Stimulated activated CD8-positive, alpha-beta memory T cell treated with anti-CD3 and anti-CD28 coated beads, Interleukin-4, amount 100 ng/mL, for 1 hour (primary cell): Measurements from ENCODE around the gene LIPC.

ENCODE experiments used
- DNase-seq, 2 donors: peaks; one replicate each; pipeline ENCODE4 v3.0.0-alpha.2; 2020; ENCODE audit warnings: low read depth in 2 of 2, low spot score in 1 of 2

The LIPC gene

DNA sequence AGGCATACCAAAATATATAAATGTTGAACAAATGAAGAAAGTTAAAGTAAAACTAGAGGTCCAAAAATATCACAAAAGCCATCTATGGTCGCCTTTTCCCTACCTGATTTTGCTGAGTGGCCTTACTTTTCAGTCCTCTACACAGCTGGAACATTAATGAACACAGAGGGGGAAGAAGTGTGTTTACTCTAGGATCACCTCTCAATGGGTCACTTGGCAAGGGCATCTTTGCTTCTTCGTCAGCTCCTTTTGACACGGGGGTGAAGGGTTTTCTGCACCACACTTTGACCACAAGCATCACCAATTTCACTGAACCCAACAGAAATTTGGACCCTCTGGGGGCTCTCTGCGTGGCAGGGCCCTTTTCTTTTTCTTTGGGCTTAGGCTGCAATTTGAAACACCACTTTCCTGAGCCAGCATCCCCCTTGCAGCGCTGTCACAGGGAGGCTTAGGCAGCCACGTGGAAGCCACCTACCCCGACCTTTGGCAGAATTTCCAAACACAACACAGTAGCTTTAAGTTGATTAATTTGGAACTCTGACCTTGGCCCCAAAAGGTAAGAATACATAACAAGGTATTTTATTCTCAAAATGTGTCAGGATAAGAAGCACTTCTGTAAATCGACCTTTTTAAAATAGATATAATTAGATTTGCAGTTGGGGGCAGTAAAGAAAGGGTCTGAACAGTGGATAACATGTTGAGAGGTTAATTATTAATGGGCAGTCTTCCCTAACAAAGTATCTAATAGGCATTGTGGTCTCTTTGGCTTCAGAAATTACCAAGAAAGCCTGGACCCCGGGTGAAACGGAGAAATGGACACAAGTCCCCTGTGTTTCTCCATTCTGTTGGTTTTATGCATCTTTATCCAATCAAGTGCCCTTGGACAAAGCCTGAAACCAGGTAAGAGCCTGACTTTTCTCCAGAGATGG, at the start of gene LIPC:
Gene LIPC, plus strand, starts transcription at position 771 of the 929 bp plus-strand sequence. Its CDS starts 42 bp downstream, at position 813.
- DNase-seq = no peak

GRCh38 chr15:58383876-58384275, 47.9 kb upstream of the LIPC start:
- DNase-seq = no peak

DNA sequence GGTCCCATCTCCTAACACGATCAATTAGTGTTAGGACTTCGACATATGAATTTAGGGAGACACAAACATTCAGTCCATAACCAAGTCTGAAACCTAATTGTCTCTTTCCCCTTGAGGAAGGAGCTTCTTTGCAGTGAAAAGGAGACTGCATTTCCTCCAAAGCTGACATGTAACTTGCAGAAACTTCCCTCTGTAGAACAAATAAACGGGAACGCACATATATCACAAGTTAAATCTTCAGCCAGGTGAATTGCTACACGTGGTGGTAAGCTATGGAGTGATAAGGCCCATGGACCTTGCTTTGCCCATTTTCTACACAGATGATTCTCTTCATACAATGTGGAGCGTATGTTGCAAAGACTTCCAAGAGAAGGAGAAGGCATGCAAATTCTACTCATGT, 47.1 kb upstream of the LIPC start:
- DNase-seq = no peak

GRCh38 chr15:58386081-58386480, 45.7 kb upstream of the LIPC start:
- no peak for DNase-seq

GRCh38 chr15:58386641-58387040, 45.1 kb upstream of the LIPC start:
- no peak for DNase-seq

DNA sequence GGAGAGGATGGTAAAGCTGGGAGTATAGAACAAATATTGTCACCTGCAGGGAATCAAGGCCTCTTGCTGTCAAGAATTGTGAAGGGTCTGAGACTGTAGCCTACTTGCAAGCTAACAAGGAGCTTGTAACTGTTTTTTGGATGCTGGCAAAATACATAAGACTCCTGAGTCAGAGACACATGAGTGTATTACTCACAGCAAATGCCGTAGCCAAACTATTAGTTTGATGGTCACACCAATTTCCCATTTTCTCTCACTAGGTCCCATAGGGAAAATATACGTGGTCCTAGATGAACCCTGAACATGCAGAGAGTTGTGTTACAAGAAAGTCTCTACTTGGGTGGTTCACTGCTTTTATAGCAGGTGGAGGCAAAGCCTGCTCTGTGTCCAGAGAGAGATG, 44.7 kb upstream of the LIPC start:
- no peak for DNase-seq

- no peak for DNase-seq
These were observed 43.6 kb upstream of the LIPC start for GRCh38 chr15:58388211-58388610.

GRCh38 chr15:58390118-58390517, 41.7 kb upstream of the LIPC start:
- no peak for DNase-seq

DNA sequence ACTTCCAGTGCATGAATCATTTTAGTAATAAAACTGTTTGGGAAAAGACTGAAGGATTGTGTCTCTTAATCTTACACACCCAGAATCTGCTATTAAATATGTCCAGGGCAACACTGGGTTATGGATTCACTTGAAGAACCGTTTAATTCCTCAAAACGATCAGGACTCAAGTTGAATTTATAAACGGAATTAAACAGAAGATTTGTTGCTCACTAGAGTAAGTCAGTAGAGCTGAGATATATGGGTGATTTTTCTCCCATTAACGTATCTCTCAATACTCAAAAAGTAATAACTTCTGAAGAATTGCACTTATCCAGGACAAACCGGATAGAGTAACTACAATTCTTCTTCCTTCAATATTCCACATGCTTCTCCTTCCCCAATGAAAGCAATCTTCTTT, 41.1 kb upstream of the LIPC start:
- no peak for DNase-seq

- no peak for DNase-seq
These were observed 40.7 kb upstream of the LIPC start for GRCh38 chr15:58391088-58391487.

- DNase-seq = no peak
These were observed 39.6 kb upstream of the LIPC start for GRCh38 chr15:58392141-58392540.

- DNase-seq = no peak
These were observed 39.1 kb upstream of the LIPC start for GRCh38 chr15:58392611-58393161.

- DNase-seq = no peak
These were observed 38.5 kb upstream of the LIPC start for GRCh38 chr15:58393241-58393662.

DNA sequence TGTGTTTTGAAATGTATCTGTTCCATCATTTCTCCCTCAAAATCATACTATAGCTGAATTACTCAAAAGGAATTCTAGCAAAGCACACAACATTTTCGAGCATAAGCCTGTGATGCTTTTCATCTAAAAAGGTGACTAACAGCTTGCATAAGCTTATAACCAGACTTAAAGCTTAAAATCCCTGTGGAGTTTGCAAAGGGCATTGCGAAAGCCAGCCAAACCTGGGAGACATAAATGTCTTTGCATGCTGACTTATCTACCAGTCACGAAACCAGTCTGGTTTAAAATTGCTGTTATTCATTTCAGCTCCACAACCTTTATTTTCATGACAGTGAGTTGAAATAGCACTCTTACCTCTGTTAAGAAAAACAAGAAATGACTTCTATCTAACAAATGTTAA, 35.6 kb upstream of the LIPC start:
- no peak for DNase-seq

GRCh38 chr15:58398071-58398470, 33.7 kb upstream of the LIPC start:
- no peak for DNase-seq

- DNase-seq = no peak
These were observed 33.1 kb upstream of the LIPC start for GRCh38 chr15:58398643-58399042.

- DNase-seq = no peak
These were observed 32.1 kb upstream of the LIPC start for GRCh38 chr15:58399739-58400138.

DNA sequence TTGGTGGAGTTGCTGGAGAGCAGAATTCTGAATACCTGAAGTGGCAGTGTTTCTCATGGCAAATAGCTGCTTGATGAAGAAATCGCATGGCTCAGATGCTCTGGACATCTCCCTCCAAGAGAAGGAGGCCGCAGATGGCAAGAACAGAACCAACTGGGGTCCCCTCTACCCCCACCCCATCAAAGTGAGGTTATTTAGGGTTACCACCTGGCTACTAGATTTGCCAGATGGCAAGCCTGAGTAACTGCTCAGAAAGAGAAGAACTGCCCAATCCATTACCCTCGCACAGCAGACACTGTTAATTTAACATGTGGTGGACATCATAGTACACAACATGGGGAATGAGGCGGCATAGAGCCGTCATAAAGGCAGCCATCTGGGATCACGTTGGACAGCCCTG, 30.5 kb upstream of the LIPC start:
- no peak for DNase-seq

DNA sequence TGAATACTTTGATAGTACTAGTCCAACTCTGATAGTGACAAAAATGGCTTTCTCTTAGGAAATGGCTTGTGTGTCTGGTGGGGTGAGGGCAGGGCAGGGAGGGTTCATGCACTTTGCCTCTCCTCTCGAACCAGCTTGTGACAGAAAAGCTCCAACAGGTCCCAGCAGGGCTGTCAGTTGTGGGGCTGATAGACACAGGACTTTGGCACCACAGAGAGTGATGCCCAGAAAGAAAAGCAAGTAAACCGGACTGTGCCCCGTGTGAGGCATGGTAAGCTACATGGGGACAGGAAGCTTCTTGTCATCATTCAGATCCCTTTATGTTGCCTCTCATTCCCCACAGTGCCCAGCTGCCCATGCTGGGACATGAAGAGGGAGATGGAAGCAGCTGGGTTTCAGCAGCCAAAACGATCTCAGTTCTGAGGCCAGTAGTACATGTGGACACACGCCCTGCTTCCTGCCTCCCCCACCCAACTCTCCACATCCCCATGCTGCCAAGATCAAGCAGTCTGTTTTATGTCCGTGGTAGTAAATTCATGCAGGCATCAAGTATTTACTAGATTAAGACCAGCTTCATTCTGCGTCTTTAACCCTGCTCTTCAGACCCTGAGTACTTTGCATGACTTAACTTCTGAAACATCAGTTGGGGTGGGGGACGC, 29.7 kb upstream of the LIPC start:
- DNase-seq = no peak

- DNase-seq = no peak
These were observed 28.2 kb upstream of the LIPC start for GRCh38 chr15:58403581-58403980.

DNA sequence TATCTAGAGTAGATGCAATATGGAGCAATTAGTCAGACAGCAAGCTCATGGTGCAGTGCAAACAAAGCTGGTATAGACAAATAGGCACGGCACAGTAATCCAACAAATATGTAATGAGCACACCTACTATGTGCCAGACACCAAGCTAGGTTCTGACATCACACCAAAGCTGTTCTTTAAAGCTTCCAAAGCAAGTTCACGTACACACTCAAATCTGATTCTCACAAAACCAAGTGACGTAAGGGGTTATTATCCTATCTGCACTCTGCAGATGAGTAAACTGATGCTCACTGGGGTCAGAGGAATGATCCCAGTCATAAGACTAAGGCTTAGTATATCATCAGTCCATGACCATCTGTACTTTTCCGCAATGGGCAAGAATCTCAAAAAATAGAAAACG, 27.8 kb upstream of the LIPC start:
- no peak for DNase-seq

DNA sequence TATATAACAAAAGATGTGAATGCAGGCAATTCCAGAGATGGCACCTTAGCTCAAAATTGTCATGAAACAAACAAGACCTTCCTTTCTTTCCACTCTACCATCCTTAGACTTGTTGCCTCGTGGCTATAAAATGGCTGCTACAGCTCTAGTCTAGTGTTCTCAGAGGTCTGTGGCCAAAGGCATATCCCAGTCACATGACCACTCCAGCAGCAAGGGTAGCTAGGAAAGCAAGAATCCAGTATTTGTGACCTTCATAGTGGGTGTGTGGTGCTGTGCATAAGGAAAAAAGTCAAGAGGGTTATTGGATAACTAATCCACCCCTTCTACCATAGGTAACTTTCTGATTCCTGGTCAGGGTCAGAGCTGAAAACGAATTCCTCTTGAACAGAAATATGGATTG, 27.1 kb upstream of the LIPC start:
- no peak for DNase-seq
